ENCODE data around the gene MACROD1.

Gene MACROD1

DNA sequence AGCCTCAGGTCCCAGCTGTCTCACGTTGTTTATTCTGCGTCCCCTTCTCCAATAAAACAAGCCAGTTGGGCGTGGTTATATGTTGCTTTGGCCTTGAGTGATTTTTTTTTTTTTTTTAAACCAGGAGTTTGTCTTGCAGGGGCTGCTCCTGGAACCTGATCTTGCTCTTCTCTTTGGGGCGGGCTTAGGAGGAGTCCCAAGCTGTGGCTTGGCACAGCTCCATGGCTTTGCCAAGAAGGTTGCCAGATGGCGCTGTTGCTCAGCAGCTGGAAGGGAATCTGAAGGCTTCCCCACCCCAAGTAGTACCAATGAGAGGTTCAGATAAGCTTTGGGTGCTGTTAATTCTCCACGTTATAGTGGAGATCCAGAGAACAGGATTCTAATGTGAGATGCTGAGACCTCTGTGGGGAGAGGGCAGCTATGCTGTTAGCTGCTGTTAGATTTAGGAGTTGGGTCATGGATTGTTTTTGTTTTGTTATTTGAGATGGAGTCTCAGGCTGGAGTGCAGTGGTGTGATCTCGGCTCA lies 38.6 kb upstream of the MACROD1 start:
- Histone ChIP-seq H3K14ac (ENCODE audit: low read length) (no peak overlapping the region), H3K27me3 (ENCODE audit: insufficient read depth, low read length) (no peaks in the 10 kb centered on the region), H3K4me3 (ENCODE audit: low read depth, low read length) (no peak overlapping the region), H2BK5ac (ENCODE audit: low read depth, low read length, poor library complexity) (no peak overlapping the region), H3K79me2 (ENCODE audit: control insufficient read depth, insufficient read depth, low read length, poor library complexity) (no peaks in the 10 kb centered on the region), H2AK5ac (ENCODE audit: low read length) (no peak overlapping the region), H3K23ac (ENCODE audit: low read length) (no peak overlapping the region), H3K4me2 (ENCODE audit: low read length) (no peak overlapping the region), H3K79me1 (ENCODE audit: low read length) (no peaks in the 10 kb centered on the region), H3K18ac (ENCODE audit: low read length) (no peak overlapping the region), H3K27ac (ENCODE audit: low read depth, low read length) (no peak overlapping the region), H3K9me3 (ENCODE audit: insufficient read depth, low read depth, low read length) (no peaks in the 10 kb centered on the region), H3K36me3 (ENCODE audit: control insufficient read depth in 1 of 2, insufficient read depth in 2 of 2, low read length in 2 of 2) (peaks cover 60 to 76% of the 10 kb centered on the region in 2 experiments), H2BK120ac (ENCODE audit: insufficient read depth, low read length, poor library complexity) (no peak overlapping the region), H3K4me1 (ENCODE audit: control insufficient read depth in 1 of 2, insufficient read depth in 2 of 2, low read length in 2 of 2) (peaks cover 0 to 7% of the 10 kb centered on the region in 2 experiments), H2BK12ac (ENCODE audit: low read length) (no peak overlapping the region), H2AFZ (ENCODE audit: insufficient read depth, low read length, poor library complexity) (no peak overlapping the region), H3K4ac (ENCODE audit: low read depth, low read length) (no peak overlapping the region), H4K12ac (ENCODE audit: low read depth, low read length) (no peak overlapping the region), H3K9ac (ENCODE audit: low read length) (no peak overlapping the region), H4K91ac (ENCODE audit: low read depth, low read length) (no peak overlapping the region), H4K8ac (ENCODE audit: low read depth, low read length) (no peak overlapping the region)
- DNase-seq: peak; percentile 51 to 69
- no CpG with 5 or more reads among the region's 7 CpGs for WGBS (ENCODE audit: extremely low coverage, insufficient coverage, insufficient read length)

DNA sequence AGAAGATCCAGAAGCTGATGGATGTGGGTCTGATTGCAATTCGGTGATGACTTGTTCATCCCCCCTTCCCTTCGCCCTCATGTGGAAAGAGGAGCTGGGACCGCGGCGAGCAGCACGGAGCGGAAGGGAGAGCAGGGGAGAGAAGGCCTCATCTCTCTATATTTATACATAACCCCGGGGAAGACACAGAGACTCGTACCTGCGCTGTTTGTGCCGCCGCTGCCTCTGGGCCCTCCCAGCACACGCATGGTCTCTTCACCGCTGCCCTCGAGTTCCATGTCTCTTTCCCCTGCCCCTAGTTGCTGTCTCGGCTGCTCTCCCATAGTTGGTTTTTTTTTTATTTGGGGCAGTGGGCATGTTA lies 38.1 kb upstream of the MACROD1 start:
- Histone ChIP-seq H4K91ac (ENCODE audit: low read depth, low read length) (no peak overlapping the region), H3K23ac (ENCODE audit: low read length) (no peak overlapping the region), H3K27me3 (ENCODE audit: insufficient read depth, low read length) (no peaks in the 10 kb centered on the region), H3K36me3 (ENCODE audit: control insufficient read depth in 1 of 2, insufficient read depth in 2 of 2, low read length in 2 of 2) (peaks cover 61 to 76% of the 10 kb centered on the region in 2 experiments), H3K14ac (ENCODE audit: low read length) (no peak overlapping the region), H3K79me1 (ENCODE audit: low read length) (no peaks in the 10 kb centered on the region), H3K4me3 (ENCODE audit: low read depth, low read length) (no peak overlapping the region), H3K9ac (ENCODE audit: low read length) (no peak overlapping the region), H2AK5ac (ENCODE audit: low read length) (no peak overlapping the region), H2BK12ac (ENCODE audit: low read length) (no peak overlapping the region), H3K27ac (ENCODE audit: low read depth, low read length) (no peak overlapping the region), H3K4me2 (ENCODE audit: low read length) (no peak overlapping the region), H3K9me3 (ENCODE audit: insufficient read depth, low read depth, low read length) (no peaks in the 10 kb centered on the region), H3K79me2 (ENCODE audit: control insufficient read depth, insufficient read depth, low read length, poor library complexity) (no peaks in the 10 kb centered on the region), H3K4ac (ENCODE audit: low read depth, low read length) (no peak overlapping the region), H2BK120ac (ENCODE audit: insufficient read depth, low read length, poor library complexity) (no peak overlapping the region), H2AFZ (ENCODE audit: insufficient read depth, low read length, poor library complexity) (no peak overlapping the region), H3K18ac (ENCODE audit: low read length) (no peak overlapping the region), H2BK5ac (ENCODE audit: low read depth, low read length, poor library complexity) (no peak overlapping the region), H4K8ac (ENCODE audit: low read depth, low read length) (no peak overlapping the region), H3K4me1 (ENCODE audit: control insufficient read depth in 1 of 2, insufficient read depth in 2 of 2, low read length in 2 of 2) (peaks cover 0 to 7% of the 10 kb centered on the region in 2 experiments), H4K12ac (ENCODE audit: low read depth, low read length) (no peak overlapping the region)
- DNase-seq: no peak
- WGBS (ENCODE audit: extremely low coverage, insufficient coverage, insufficient read length): no CpG with 5 or more reads among the region's 16 CpGs

DNA sequence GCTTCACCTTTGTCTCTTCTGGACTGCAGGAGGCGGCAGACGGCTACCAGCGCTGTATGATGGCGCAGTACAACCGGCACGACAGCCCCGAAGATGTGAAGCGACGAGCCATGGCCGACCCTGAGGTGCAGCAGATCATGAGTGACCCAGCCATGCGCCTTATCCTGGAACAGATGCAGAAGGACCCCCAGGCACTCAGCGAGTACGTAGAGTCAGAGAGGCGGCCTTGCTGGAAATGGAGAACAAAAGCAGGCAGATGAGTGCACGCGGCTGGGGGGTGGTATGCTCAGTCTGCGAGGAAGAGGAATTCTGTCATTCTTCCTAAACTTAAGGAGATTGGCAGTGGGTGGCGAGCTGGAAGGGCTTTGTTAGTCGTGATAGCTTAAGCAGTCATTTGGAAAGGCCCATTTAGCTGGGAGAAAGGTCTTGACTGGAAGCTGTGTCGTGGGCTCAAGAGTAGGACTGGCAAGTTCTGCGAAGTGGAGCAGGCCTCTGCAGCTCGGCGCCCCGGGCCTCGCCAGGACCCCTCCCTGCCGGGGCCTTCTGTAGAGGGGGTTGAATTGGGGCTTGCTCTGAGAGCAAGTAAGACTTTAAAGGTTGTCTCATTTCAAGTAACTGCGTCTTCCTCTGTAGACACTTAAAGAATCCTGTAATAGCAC lies 37.6 kb upstream of the MACROD1 start:
- DNase-seq: no peak
- no peak overlapping the region for H4K91ac ChIP-seq (ENCODE audit: low read depth, low read length)
- no peak overlapping the region for H2BK12ac ChIP-seq (ENCODE audit: low read length)

DNA sequence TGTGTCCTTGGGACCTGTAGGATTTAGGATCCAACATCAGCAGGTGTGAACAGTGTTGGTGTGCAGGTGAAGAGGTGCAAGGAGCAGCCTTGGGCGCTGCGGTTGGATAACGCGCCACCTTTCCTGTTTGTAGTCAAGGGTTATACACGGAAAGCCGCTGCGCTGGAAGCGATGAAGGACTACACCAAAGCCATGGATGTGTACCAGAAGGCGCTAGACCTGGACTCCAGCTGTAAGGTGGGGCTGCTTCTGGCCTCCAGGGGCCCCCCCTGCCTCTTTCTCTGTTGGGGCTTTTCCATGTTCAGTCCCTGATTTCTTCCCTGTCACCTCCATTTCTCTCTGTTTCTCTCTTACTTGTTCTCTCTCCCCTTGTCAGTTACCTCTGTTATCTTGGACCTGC lies 37.1 kb upstream of the MACROD1 start:
- DNase-seq: no peak
- H3K27me3 ChIP-seq (ENCODE audit: insufficient read depth, low read length): no peaks in the 10 kb centered on the region

More for the DNA sequence above, 37.6 kb upstream of the MACROD1 start:
- Histone ChIP-seq H3K36me3 (ENCODE audit: control insufficient read depth in 1 of 2, insufficient read depth in 2 of 2, low read length in 2 of 2) (peaks cover 65 to 80% of the 10 kb centered on the region in 2 experiments), H3K27me3 (ENCODE audit: insufficient read depth, low read length) (no peaks in the 10 kb centered on the region), H2AK5ac (ENCODE audit: low read length) (no peak overlapping the region), H3K27ac (ENCODE audit: low read depth, low read length) (no peak overlapping the region), H3K4ac (ENCODE audit: low read depth, low read length) (no peak overlapping the region), H2AFZ (ENCODE audit: insufficient read depth, low read length, poor library complexity) (no peak overlapping the region), H3K4me1 (ENCODE audit: control insufficient read depth in 1 of 2, insufficient read depth in 2 of 2, low read length in 2 of 2) (peaks cover 0 to 7% of the 10 kb centered on the region in 2 experiments), H2BK120ac (ENCODE audit: insufficient read depth, low read length, poor library complexity) (no peak overlapping the region), H3K79me2 (ENCODE audit: control insufficient read depth, insufficient read depth, low read length, poor library complexity) (no peaks in the 10 kb centered on the region), H2BK5ac (ENCODE audit: low read depth, low read length, poor library complexity) (no peak overlapping the region), H4K8ac (ENCODE audit: low read depth, low read length) (no peak overlapping the region), H3K14ac (ENCODE audit: low read length) (no peak overlapping the region), H3K23ac (ENCODE audit: low read length) (no peak overlapping the region), H3K9ac (ENCODE audit: low read length) (no peak overlapping the region), H3K18ac (ENCODE audit: low read length) (no peak overlapping the region), H3K4me3 (ENCODE audit: low read depth, low read length) (no peak overlapping the region), H3K79me1 (ENCODE audit: low read length) (no peaks in the 10 kb centered on the region), H4K12ac (ENCODE audit: low read depth, low read length) (no peak overlapping the region), H3K4me2 (ENCODE audit: low read length) (no peak overlapping the region), H3K9me3 (ENCODE audit: insufficient read depth, low read depth, low read length) (no peaks in the 10 kb centered on the region)
- no CpG with 5 or more reads among the region's 27 CpGs for WGBS (ENCODE audit: extremely low coverage, insufficient coverage, insufficient read length)

More for the DNA sequence above, 37.1 kb upstream of the MACROD1 start:
- no peak overlapping the region for H2AFZ ChIP-seq (ENCODE audit: insufficient read depth, low read length, poor library complexity)
- no peak overlapping the region for H2AK5ac ChIP-seq (ENCODE audit: low read length)
- H3K14ac ChIP-seq (ENCODE audit: low read length): no peak overlapping the region
- no peak overlapping the region for H3K23ac ChIP-seq (ENCODE audit: low read length)
- H2BK12ac ChIP-seq (ENCODE audit: low read length): no peak overlapping the region
- H4K8ac ChIP-seq (ENCODE audit: low read depth, low read length): no peak overlapping the region
- H3K18ac ChIP-seq (ENCODE audit: low read length): no peak overlapping the region
- no peak overlapping the region for H3K27ac ChIP-seq (ENCODE audit: low read depth, low read length)
- H2BK120ac ChIP-seq (ENCODE audit: insufficient read depth, low read length, poor library complexity): no peak overlapping the region
- H3K9me3 ChIP-seq (ENCODE audit: insufficient read depth, low read depth, low read length): no peaks in the 10 kb centered on the region
- H3K4me2 ChIP-seq (ENCODE audit: low read length): no peak overlapping the region
- no peak overlapping the region for H4K12ac ChIP-seq (ENCODE audit: low read depth, low read length)
- H3K79me1 ChIP-seq (ENCODE audit: low read length): no peaks in the 10 kb centered on the region
- no peak overlapping the region for H3K9ac ChIP-seq (ENCODE audit: low read length)
- H3K4ac ChIP-seq (ENCODE audit: low read depth, low read length): no peak overlapping the region
- no peak overlapping the region for H4K91ac ChIP-seq (ENCODE audit: low read depth, low read length)
- H3K36me3 ChIP-seq (ENCODE audit: control insufficient read depth in 1 of 2, insufficient read depth in 2 of 2, low read length in 2 of 2): peaks cover 70 to 85% of the 10 kb centered on the region in 2 experiments
- no peaks in the 10 kb centered on the region for H3K79me2 ChIP-seq (ENCODE audit: control insufficient read depth, insufficient read depth, low read length, poor library complexity)
- no peak overlapping the region for H2BK5ac ChIP-seq (ENCODE audit: low read depth, low read length, poor library complexity)
- WGBS (ENCODE audit: extremely low coverage, insufficient coverage, insufficient read length): no CpG with 5 or more reads among the region's 9 CpGs
- peaks cover 0 to 7% of the 10 kb centered on the region in 2 experiments for H3K4me1 ChIP-seq (ENCODE audit: control insufficient read depth in 1 of 2, insufficient read depth in 2 of 2, low read length in 2 of 2)
- no peak overlapping the region for H3K4me3 ChIP-seq (ENCODE audit: low read depth, low read length)

Measured in trophoblast cell (in vitro differentiated cells and primary cell).